GM04503 (cell line): ENCODE data around the gene TTC39B.
"Not testable (repeated sequence)": the region's sequence is repeated elsewhere in the genome, so short reads cannot be mapped to it uniquely, and the experiment has no call there.

Source experiments
- DNase-seq: peaks from one replicate; pipeline ENCODE4 v3.0.0-alpha.2; 2012; ENCODE audit warnings: low read depth

The TTC39B gene

GRCh38 chr9:15306757-15307522 is at the start of gene TTC39B:
Gene TTC39B (minus strand): TSS chr9:15307216. CDS start chr9:15307125, 91 bp downstream.
- DNase-seq: no peak

GRCh38 chr9:15355669-15356068 is 48.7 kb upstream of the TTC39B start:
- no peak for DNase-seq

- no peak for DNase-seq
Measured at GRCh38 chr9:15354713-15355112, 47.7 kb upstream of the TTC39B start.

- no peak for DNase-seq
Measured at GRCh38 chr9:15353892-15354291, 46.9 kb upstream of the TTC39B start.

- no peak for DNase-seq
Measured at GRCh38 chr9:15352306-15352705, 45.3 kb upstream of the TTC39B start.

- no peak for DNase-seq
Measured at GRCh38 chr9:15349892-15350761, 43.1 kb upstream of the TTC39B start.

- DNase-seq: no peak
Measured at GRCh38 chr9:15346837-15347236, 39.8 kb upstream of the TTC39B start.

- DNase-seq: no peak
Measured at GRCh38 chr9:15344191-15344590, 37.2 kb upstream of the TTC39B start.

- DNase-seq: no peak
Measured at GRCh38 chr9:15333376-15333881, 26.4 kb upstream of the TTC39B start.

GRCh38 chr9:15332939-15333338 is 25.9 kb upstream of the TTC39B start:
- no peak for DNase-seq

GRCh38 chr9:15329539-15330109 is 22.6 kb upstream of the TTC39B start:
- DNase-seq: no peak

GRCh38 chr9:15328946-15329345 is 21.9 kb upstream of the TTC39B start:
- no peak for DNase-seq

- DNase-seq: not testable (repeated sequence)
Measured at GRCh38 chr9:15322695-15323094, 15.7 kb upstream of the TTC39B start.

GRCh38 chr9:15319661-15320060 is 12.6 kb upstream of the TTC39B start:
- not testable (repeated sequence) for DNase-seq

- DNase-seq: no peak
Measured at GRCh38 chr9:15317836-15318235, 10.8 kb upstream of the TTC39B start.

GRCh38 chr9:15311607-15312006 is 4.6 kb upstream of the TTC39B start:
- no peak for DNase-seq

GRCh38 chr9:15310107-15310850 is 3.3 kb upstream of the TTC39B start:
- DNase-seq: no peak

GRCh38 chr9:15308511-15308910 is 1.5 kb upstream of the TTC39B start:
- no peak for DNase-seq

- no peak for DNase-seq
Measured at GRCh38 chr9:15307523-15307841, 466 bp upstream of the TTC39B start.

GRCh38 chr9:15306068-15306756 is 804 bp downstream of the TTC39B start:
- DNase-seq: no peak

GRCh38 chr9:15305470-15305869 is 1.5 kb downstream of the TTC39B start:
- no peak for DNase-seq
